Activated CD8-positive, alpha-beta T cell treated with anti-CD3 and anti-CD28 coated beads, Interleukin-2, amount 10 ng/mL, durations not matched to agents 7 days and 5 days (primary cell): ENCODE measurements around the gene QSOX1. TPM values are rescaled to one million over a fixed set of nuclear protein-coding genes. Genes with fewer than 3 reads are reported as not detected.

ENCODE experiments used
- ATAC-seq: fragments of 150-1000 bp; cut with Tn5 transposase; one replicate; pipeline ENCODE4 v1.10.0; 2021; ENCODE audit warnings: moderate library complexity
- CTCF ChIA-PET: fragments of 350-600 bp; sonication (Branson Sonifier 250); formaldehyde crosslinking; loops from one replicate; lab custom pipeline; 2021; ENCODE audit warnings: antibody characterized with exemption; lab: Charles Lee
- POLR2A ChIA-PET: fragments of 350-600 bp; sonication (Branson Sonifier 250); formaldehyde crosslinking; loops from one replicate; lab custom pipeline; 2021; ENCODE audit warnings: antibody characterized with exemption; lab: Charles Lee
- DNase-seq: peaks from one replicate; pipeline ENCODE4 v3.0.0-alpha.2; 2020
- H3K27ac Mint-ChIP-seq: one replicate; pipeline ENCODE4 v1.8.0; 2021; ENCODE audit warnings: mild to moderate bottlenecking, mixed read lengths
- H3K27me3 Mint-ChIP-seq: one replicate; pipeline ENCODE4 v1.8.0; 2021; ENCODE audit warnings: low read depth, mixed read lengths
- H3K36me3 Mint-ChIP-seq: one replicate; pipeline ENCODE4 v1.8.0; 2021; ENCODE audit warnings: low read depth, mixed read lengths
- H3K4me1 Mint-ChIP-seq: one replicate; pipeline ENCODE4 v1.8.0; 2021; ENCODE audit warnings: low read depth, mixed read lengths
- H3K4me3 Mint-ChIP-seq: one replicate; pipeline ENCODE4 v1.8.0; 2021; ENCODE audit warnings: mild to moderate bottlenecking, mixed read lengths
- H3K9me3 Mint-ChIP-seq: one replicate; pipeline ENCODE4 v1.8.0; 2022; ENCODE audit warnings: mixed read lengths; ENCODE audit not compliant: insufficient read depth
- total RNA-seq, 2 experiments: library from RNA; stranded (reverse); gene quantifications; one replicate each; pipeline ENCODE4 v1.2.3, GENCODE V29; 2021

The QSOX1 gene
- total RNA-seq, 2 experiments from 2014 or later = 23.9 to 25.2 TPM

GRCh38 chr1:180165096-180165495 lies 10.4 kb downstream of the QSOX1 start:
- Mint-ChIP-seq H3K4me1 (peaks cover 7% of the 10 kb centered on the region), H3K9me3 (no peaks in the 10 kb centered on the region), H3K27ac (peak overlapping the region; percentile 23), H3K36me3 (no peaks in the 10 kb centered on the region), H3K27me3 (no peaks in the 10 kb centered on the region), H3K4me3 (no peak overlapping the region)
- CTCF ChIA-PET = interaction anchor here (9.6 kb wide), 1 partner anchor 14 kb away, joined by 67 read pairs; no protein-coding TSS in a partner anchor
- ATAC-seq (no peak), DNase-seq (no peak)
- POLR2A ChIA-PET = no interaction called here

GRCh38 chr1:180165509-180166435 lies 11.1 kb downstream of the QSOX1 start:
- peaks cover 7% of the 10 kb centered on the region for H3K4me1 Mint-ChIP-seq
- no peak overlapping the region for H3K4me3 Mint-ChIP-seq
- no peak for ATAC-seq

GRCh38 chr1:180166436-180166800 lies 11.7 kb downstream of the QSOX1 start:
- Mint-ChIP-seq H3K36me3 (no peaks in the 10 kb centered on the region), H3K4me3 (no peak overlapping the region), H3K27me3 (no peaks in the 10 kb centered on the region), H3K4me1 (peaks cover 7% of the 10 kb centered on the region), H3K27ac (no peak overlapping the region), H3K9me3 (no peaks in the 10 kb centered on the region)
- ChIA-PET CTCF (interaction anchor here (1.4 to 9.6 kb wide), 5 partner anchors 8 to 460 kb away, joined by 4 to 67 read pairs (median 7); no protein-coding TSS in a partner anchor), POLR2A (interaction anchor here (1.1 kb wide), 1 partner anchor 12 kb away, joined by 3 read pairs; the partner anchor contains the start of gene QSOX1)
- DNase-seq (no peak), ATAC-seq (no peak)

More at GRCh38 chr1:180165509-180166435, 11.1 kb downstream of the QSOX1 start:
- ChIA-PET CTCF (interaction anchor here (1.6 to 9.6 kb wide), 2 partner anchors 14 to 298 kb away, joined by 4 to 67 read pairs; no protein-coding TSS in a partner anchor), POLR2A (interaction anchor here (1.1 kb wide), 1 partner anchor 11 kb away, joined by 3 read pairs; the partner anchor contains the start of gene QSOX1)
- Mint-ChIP-seq H3K27me3 (no peaks in the 10 kb centered on the region), H3K9me3 (no peaks in the 10 kb centered on the region), H3K27ac (peak overlapping the region; percentile 23), H3K36me3 (no peaks in the 10 kb centered on the region)
- DNase-seq = no peak

DNA sequence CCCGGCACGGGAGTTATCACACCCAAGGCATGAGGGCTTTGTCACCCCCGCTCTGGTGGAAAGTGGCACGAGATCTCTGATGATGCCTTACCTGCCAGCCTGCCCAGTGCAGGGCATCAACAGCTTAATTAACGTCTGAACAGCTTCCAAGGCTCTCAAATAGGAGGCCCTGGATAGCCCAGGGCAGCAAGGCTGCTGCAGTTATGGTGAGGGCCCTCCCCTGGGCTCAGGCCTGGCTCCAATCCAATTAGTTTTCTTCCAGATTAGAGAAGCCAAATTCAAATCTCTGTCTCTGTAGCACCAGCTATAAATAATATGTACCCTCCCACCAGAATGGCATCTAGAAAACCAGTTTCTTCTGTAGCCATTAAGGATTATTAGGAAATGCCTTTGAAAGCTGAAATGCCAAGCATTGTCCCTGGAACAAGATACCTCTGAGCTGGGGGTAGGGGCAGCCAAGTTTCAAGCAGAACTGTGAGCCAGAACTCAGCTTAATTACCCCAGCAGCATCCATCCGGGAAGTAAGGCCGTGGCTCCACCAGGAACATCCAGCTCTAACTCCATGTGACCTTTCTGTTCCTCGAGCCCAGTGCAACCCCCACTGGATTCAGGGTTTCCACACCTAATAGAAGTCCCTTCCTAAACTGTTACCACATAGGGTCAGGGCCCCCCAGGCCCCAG lies 12.5 kb downstream of the QSOX1 start:
- Mint-ChIP-seq H3K27ac (no peak overlapping the region), H3K27me3 (no peaks in the 10 kb centered on the region), H3K4me1 (peaks cover 7% of the 10 kb centered on the region), H3K4me3 (no peak overlapping the region), H3K9me3 (no peaks in the 10 kb centered on the region), H3K36me3 (no peaks in the 10 kb centered on the region)
- no peak for DNase-seq
- ATAC-seq = no peak
- ChIA-PET CTCF (interaction anchor here (0.6 to 9.6 kb wide), 7 partner anchors 9 to 1104 kb away, joined by 3 to 67 read pairs (median 6); no protein-coding TSS in a partner anchor), POLR2A (interaction anchor here (1.1 kb wide), 1 partner anchor 12 kb away, joined by 3 read pairs; the partner anchor contains the start of gene QSOX1)

DNA sequence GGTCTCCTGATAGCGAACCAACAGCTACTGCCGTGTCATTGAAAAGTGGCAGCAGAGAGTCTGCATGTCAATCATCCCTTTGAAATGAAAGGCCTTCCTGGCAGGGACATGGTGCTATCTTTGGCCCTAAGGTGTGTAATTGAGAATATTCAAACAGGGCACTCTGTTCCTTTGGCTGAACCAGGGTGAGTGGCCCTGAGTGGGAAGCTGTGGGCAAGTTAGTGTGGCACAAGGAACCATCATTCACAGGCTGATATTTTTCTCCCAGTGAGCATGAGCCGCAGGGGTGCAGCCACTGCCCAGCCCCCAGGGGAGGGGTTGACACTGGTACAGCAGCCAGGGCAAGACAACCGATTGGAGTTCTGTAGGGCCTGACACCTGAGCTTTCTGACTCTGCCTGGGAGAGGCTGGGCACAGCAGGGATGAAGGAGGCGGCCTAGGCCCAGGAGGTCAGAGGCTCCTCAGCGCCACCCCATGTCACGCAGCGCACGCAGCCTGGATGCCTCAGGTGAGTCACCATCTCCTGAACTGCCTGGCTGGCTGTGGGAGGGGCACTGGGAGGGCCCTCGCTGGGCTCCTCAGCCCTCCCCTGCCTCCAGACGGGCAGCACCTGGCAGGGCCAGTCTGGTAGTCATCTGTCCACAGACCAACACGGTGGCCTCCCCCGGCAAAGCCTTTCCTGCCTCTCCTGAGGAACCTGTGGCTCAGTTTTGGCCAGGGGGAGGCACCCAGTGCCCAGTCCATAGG lies 13.2 kb downstream of the QSOX1 start:
- no peaks in the 10 kb centered on the region for H3K27me3 Mint-ChIP-seq
- DNase-seq = no peak
- H3K27ac Mint-ChIP-seq = no peak overlapping the region
- no peaks in the 10 kb centered on the region for H3K9me3 Mint-ChIP-seq
- POLR2A ChIA-PET = no interaction called here
- peaks cover 7% of the 10 kb centered on the region for H3K4me1 Mint-ChIP-seq
- H3K36me3 Mint-ChIP-seq = no peaks in the 10 kb centered on the region
- H3K4me3 Mint-ChIP-seq = no peak overlapping the region
- ATAC-seq = no peak
- CTCF ChIA-PET = interaction anchor here (0.6 to 9.6 kb wide), 16 partner anchors 10 to 1105 kb away, joined by 3 to 67 read pairs (median 4); partner anchors contain the start of gene QSOX1

DNA sequence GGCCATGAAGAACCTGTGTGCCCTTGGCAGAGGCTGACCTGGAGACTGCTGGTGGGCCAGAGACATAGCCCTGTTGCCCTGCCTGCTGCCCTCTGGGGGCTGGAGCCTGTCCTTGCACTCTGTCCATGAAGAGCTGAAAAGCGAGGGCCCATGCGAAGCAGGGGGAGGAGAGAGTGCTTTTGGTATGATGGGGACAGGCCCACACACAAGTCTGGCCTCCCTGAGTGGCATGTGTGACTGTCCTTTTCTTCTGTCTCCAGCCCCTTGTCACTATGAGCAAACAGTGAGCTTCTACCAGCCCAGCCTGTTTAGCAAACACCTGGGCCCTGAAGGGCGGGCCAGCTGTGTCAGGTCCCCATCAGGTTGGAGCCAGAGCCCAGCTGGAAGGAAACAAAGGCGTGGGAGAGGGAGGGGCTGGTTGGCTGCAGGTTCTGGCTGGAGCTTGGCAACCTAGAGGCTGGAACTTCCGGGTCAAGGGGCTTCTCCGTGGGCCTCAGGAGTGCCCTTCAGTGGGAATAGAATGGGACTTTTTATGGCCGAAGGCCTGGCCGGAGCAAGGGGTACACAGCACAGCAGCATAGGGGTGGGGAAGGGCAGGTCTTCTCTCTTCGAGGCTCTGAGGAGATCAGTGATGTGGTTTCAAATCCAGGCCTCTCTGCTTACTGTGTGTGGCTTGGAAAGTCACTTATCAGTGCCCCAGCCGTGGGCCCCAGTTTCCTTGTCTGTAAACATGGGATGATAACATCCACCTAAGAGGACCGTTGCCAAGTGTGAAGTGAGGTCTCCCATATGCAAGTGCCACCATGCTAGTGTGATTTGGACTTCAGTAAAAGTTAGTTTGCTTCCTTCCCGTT lies 14.3 kb downstream of the QSOX1 start:
- Mint-ChIP-seq H3K27me3 (no peaks in the 10 kb centered on the region), H3K4me3 (no peak overlapping the region), H3K36me3 (no peaks in the 10 kb centered on the region), H3K4me1 (peaks cover 3% of the 10 kb centered on the region), H3K27ac (no peak overlapping the region), H3K9me3 (no peaks in the 10 kb centered on the region)
- DNase-seq (peak; percentile 54), ATAC-seq (peak; percentile 87)
- ChIA-PET POLR2A (interaction anchor here (1.2 kb wide), 1 partner anchor 352 kb away, joined by 3 read pairs; no protein-coding TSS in a partner anchor), CTCF (interaction anchor here (0.6 to 9.6 kb wide), 19 partner anchors 10 to 468 kb away, joined by 3 to 67 read pairs (median 3); partner anchors contain the start of gene QSOX1)

DNA sequence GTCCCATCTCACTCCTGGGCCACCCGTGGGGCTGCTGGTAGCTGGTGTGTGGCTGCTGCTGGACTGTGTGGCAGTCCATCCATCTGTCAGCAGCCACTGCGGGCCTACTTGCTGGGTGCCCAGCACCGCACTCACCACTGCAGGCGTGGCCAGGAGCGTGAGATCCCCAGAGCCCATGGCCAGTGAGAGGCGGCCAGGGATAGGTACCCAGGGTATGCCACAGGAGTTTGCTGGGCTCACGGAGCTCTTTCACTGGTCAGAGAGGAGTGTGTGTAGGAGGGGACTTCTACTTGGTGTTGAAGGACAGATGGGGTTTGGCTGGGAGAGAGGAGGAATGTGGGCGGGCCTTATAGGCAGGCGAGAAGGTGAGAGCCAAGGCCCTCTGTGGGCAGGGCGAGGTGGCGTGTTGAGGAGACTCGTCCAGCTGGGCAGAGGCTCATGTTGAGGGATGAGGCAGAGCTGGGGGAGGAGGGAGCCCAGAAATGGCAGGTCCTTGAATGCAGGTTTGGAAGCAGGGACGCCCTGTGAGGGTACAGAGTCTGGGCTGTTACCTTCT lies 15.0 kb downstream of the QSOX1 start:
- ChIA-PET CTCF (interaction anchor here (0.6 to 9.6 kb wide), 10 partner anchors 9 to 469 kb away, joined by 3 to 67 read pairs (median 4); no protein-coding TSS in a partner anchor), POLR2A (interaction anchor here (1.2 kb wide), 1 partner anchor 353 kb away, joined by 3 read pairs; no protein-coding TSS in a partner anchor)
- H3K9me3 Mint-ChIP-seq = no peaks in the 10 kb centered on the region
- no peaks in the 10 kb centered on the region for H3K27me3 Mint-ChIP-seq
- ATAC-seq = no peak
- no peaks in the 10 kb centered on the region for H3K36me3 Mint-ChIP-seq
- no peaks in the 10 kb centered on the region for H3K4me1 Mint-ChIP-seq
- no peak overlapping the region for H3K27ac Mint-ChIP-seq
- no peak overlapping the region for H3K4me3 Mint-ChIP-seq
- DNase-seq = no peak

GRCh38 chr1:180170546-180171151 lies 16.0 kb downstream of the QSOX1 start:
- no peak for ATAC-seq
- DNase-seq = no peak
- POLR2A ChIA-PET = interaction anchor here (0.6 to 1.2 kb wide), 4 partner anchors 31 to 354 kb away, joined by 3 to 4 read pairs (median 3); no protein-coding TSS in a partner anchor
- Mint-ChIP-seq H3K4me3 (no peak overlapping the region), H3K27me3 (no peaks in the 10 kb centered on the region), H3K9me3 (no peaks in the 10 kb centered on the region), H3K4me1 (no peaks in the 10 kb centered on the region), H3K27ac (no peak overlapping the region), H3K36me3 (no peaks in the 10 kb centered on the region)
- CTCF ChIA-PET = interaction anchor here (0.9 to 1.7 kb wide), 4 partner anchors 8 to 464 kb away, joined by 3 to 14 read pairs (median 6); no protein-coding TSS in a partner anchor

- no peak for DNase-seq
- no peaks in the 10 kb centered on the region for H3K9me3 Mint-ChIP-seq
- ChIA-PET CTCF (interaction anchor here (0.9 to 1.3 kb wide), 2 partner anchors 15 to 465 kb away, joined by 3 to 5 read pairs; no protein-coding TSS in a partner anchor), POLR2A (no interaction called here)
- no peak overlapping the region for H3K27ac Mint-ChIP-seq
- no peak for ATAC-seq
- no peak overlapping the region for H3K4me3 Mint-ChIP-seq
- H3K4me1 Mint-ChIP-seq = no peaks in the 10 kb centered on the region
- H3K27me3 Mint-ChIP-seq = no peaks in the 10 kb centered on the region
- H3K36me3 Mint-ChIP-seq = no peaks in the 10 kb centered on the region
Measured at GRCh38 chr1:180171691-180172090, 17.0 kb downstream of the QSOX1 start.
